HCEC 1CT (cell line): ENCODE data around the gene SPATS2.
"Not testable (repeated sequence)": the region's sequence is repeated elsewhere in the genome, so short reads cannot be mapped to it uniquely, and the experiment has no call there.

Source experiments
- DNase-seq: peaks from one replicate; pipeline ENCODE4 v3.0.0-alpha.2; 2017

Gene SPATS2

DNA sequence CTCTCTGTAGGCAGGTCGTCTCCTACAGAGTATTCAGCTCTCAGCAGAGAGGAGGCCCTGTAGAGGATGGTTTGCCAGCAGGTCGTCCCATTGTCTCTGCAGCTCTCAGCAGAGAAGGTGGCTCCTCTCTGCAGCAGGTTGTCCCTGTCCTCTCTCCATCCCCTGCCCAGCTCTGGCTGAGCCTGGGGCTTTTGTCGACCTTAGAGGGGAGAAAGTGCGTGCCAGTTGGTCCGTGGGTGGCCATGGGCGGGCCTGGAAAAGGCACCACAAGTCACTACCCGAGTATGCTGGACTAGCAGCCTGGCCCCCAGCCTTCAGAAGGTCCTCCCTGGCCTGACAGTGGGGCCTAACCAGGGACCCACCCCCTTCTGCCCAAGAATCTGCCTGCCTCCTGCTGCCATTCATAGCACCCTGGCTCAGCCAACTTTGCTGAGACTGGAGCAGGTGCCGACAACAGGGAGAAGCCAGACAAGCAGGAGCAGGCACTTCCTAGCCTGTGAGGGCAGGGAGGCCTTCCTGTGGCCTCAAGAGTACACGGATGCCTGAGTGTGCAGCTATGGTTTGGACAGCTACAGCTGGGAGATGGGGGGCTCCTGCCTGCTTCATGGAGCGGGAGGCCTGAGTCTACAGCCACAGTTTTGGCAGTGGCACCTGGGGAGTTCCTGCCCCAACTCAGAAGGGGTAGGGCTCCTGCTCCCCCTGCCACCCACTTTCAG lies 111.8 kb downstream of the SPATS2 start:
- DNase-seq, result no peak

DNA sequence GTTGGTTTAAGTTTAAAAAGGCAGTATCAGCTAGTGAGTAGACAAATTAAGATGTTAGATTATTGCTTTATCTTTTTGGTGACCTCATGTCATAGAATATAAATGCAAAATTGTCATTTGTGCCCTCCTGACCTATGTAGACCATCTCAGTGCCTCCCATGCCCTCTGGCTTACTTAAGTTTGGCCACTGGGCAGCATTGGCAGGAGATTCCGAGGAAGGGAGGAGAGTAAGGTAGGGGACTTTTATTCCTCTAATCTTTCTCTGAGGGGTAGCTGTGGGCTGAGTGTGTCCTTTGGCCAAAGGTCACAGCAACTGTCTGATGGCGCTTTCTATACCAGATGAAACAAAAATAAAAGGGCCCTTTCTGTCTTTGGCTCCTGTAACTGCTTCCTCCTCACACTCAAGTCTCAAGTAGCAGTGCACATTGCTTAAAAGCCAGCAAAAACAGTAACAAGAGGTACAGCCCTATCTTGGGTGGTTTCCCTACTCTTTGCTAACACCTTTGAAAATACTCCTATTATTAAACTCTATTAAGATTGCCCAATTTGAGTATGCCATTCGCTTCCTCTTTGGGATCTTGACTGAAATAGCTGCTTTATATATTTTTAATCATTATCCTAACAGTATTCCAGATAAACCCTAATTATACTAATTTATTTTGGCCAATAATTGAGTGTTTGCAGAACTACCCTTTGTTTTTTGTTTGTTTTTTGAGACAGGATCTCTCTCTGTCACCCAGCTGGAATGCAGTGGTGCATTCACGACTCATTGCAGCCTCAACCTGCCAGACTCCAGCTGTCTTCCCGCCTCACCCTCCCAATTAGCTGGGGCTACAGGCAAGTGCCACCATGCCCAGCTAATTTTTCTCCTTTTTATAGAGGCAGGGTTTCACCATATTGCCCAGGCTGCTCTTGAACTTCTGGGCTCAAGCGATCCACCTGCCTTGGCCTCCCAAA lies 115.1 kb downstream of the SPATS2 start:
- DNase-seq, result peak; percentile 54

DNA sequence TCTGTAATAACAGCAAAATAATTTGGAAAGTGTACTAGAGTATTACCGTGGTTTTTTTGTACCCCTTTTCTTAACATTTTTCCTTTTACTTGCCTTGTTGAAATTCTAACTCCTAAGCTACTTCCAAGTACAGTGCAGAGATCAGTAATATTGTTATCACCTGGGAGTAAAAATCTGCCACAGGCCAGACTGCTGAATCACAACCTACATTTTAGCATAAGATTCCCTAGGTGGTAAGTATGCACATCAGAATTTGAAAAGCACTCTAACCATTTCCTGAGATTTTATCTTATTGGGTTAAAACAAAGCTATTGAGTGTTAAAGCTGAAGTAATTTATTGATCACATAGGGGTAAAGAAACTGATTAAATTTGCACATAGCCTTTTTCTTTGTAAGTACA lies 116.4 kb downstream of the SPATS2 start:
- DNase-seq, result no peak

DNA sequence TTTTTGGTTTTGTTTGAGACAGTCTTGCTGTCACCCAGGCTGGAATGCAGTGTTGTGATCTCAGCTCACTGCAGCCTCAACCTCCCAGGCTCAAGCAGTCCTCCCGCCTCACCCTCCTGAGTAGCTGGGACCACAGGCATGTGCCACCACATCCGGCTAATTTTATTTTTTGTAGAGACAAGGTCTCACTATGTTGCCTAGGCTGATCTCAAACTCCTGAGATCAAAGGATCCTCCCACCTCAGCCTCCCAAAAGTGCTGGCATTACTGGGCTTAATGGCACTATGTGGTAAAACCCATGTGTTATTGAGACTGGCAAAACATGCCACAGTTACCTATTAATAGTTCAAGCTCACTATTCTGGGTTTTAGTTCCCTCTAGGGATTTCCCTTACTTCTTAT lies 120.3 kb downstream of the SPATS2 start:
- no peak for DNase-seq

GRCh38 chr12:49489154-49489553 lies 121.9 kb downstream of the SPATS2 start:
- DNase-seq, result no peak

GRCh38 chr12:49489720-49490119 lies 122.5 kb downstream of the SPATS2 start:
- peak; percentile 65 for DNase-seq

DNA sequence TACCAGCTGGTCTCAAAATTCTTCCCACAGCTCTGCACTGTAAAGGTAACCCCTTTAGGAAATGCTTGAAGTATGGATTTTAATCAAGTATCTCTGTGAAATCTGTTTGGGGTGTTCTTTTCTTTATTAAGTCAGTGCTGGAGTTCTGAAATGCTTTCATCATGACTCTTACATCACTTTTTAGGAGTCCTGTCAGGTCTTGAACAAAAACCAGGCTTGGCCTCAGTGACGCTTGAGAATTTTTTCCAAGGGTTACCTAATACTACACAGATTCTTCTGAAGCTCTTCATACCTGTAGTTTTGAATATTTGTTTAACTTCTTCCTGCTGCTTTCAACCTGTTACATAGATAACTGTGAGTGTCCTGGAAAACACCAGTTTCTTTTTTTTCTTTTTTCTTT lies 124.6 kb downstream of the SPATS2 start:
- no peak for DNase-seq

DNA sequence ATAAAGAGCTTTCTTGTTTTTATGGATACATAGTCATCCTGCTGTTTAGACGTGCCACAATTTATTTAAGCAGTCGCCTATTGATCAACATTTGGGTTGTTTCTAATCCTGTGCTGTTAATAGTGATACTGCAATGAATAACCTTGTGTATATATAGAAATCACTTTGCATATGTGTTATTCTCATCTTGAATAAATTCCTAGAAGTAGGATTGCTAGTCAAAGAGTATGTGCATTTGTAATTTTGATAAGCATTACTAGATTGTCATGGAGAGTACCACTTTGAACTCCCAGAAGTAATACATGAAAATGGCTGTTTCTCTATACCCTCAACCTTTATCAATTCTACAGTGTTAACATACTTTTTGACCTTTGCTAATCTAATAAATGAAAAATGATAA lies 126.6 kb downstream of the SPATS2 start:
- DNase-seq, result no peak

GRCh38 chr12:49496417-49497360 lies 129.4 kb downstream of the SPATS2 start:
- no peak for DNase-seq

DNA sequence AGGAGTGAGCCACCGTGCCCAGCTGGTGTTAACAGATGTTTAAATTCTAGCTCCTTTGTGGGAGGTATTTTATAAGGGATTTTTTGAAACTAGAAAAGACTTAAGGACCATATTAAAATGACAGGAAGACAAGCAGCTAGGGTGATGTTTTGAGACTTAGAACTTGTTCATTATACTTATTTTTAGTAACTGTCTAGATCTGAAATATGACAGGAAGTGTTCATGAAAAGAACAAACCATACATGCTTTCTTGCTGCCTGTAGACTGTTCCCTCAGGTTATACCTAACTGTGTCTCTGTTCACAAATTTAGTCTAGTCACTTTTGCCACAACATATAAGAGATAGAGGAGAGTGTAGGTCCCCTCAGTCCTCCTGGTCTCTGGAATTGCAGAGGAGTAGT lies 134.6 kb downstream of the SPATS2 start:
- DNase-seq, result no peak

DNA sequence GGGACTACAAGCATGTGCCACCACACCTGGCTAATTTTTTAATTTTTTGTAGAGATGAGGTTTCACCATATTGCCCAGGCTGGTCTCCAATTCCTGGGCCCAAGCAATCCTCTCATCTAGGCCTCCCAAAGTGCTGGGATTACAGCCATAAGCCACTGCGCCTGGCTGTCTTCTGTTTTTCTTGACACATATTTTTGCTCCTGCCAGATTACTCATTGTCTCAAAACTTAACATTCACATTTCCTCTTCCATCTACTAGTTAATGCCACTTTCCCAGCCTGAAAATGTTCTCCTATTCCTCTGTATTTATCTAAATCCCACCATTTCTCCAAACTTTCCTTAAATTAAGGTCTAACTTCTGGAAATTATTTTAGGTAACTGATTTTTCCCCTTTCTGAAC lies 135.3 kb downstream of the SPATS2 start:
- DNase-seq, result peak; percentile 27

GRCh38 chr12:49503674-49504180 lies 136.5 kb downstream of the SPATS2 start:
- peak; percentile 49 for DNase-seq

DNA sequence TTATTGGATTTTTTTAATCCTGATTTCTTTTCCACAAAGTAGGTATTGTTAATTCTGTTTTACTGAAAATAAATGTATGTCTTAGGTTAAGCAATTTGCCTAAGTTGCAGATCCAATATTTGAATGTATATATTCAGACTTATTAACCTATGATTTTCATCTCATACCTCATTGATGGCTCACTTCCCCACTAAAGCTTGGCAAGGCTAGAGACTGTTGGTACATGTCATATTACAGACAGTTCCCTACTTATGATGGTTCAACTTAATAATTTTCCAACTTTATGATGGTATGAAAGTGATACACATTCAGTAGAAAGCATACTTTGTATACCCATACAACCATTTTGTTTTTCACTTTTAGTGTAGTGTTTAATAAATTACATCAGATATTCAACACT lies 138.4 kb downstream of the SPATS2 start:
- peak; percentile 58 for DNase-seq

DNA sequence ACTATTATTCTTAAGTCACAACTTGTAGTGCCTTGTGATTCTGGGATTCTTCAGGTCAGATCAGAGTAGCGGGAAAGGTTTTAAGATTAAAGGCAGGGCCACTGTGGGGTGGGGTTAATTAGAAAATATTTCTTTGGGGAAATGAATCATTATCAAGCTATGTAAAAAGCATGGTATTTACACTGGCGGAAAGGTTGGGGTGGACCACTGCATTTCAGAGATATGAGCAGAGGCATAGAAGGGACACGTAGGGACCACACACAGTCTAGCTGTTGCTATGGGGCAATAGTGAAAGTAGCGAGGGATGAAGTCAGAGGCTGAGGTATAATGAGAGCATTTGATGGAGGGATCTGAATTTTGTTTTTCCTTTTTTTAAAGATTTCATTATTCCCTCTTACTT lies 139.9 kb downstream of the SPATS2 start:
- peak; percentile 92 for DNase-seq

GRCh38 chr12:49509681-49510080 lies 142.4 kb downstream of the SPATS2 start:
- not testable (repeated sequence) for DNase-seq

GRCh38 chr12:49511410-49511809 lies 144.1 kb downstream of the SPATS2 start:
- no peak for DNase-seq

- no peak for DNase-seq
Measured at GRCh38 chr12:49512546-49512945, 145.3 kb downstream of the SPATS2 start.

DNA sequence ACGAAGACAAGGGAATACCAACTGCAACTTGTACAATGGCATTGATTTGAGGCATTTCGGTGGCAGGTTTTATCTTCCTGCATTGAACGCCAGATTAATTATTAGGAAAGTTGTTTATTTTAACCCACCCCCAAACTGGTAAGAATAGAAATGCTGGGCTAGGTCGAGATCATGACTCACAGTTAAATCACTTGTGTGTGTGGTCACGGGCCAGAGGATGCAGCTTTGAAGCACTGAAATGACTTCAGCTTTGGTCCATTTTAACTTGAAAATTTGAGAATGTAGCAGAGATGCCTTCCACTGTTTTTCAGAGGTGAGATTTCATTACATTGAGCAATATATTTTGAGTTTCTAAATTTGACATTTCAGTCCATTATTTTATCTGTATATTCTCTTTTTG lies 148.0 kb downstream of the SPATS2 start:
- DNase-seq, result peak; percentile 84

- DNase-seq, result peak; percentile 40
Measured at GRCh38 chr12:49518914-49519573, 151.8 kb downstream of the SPATS2 start.

GRCh38 chr12:49519574-49519936 lies 152.3 kb downstream of the SPATS2 start:
- no peak for DNase-seq

- DNase-seq, result no peak
Measured at GRCh38 chr12:49521389-49521788, 154.1 kb downstream of the SPATS2 start.

- DNase-seq, result no peak
Measured at GRCh38 chr12:49524660-49525324, 157.5 kb downstream of the SPATS2 start.
